Measurements from ENCODE around the gene MRPL32.
"Not testable (repeated sequence)": the region's sequence is repeated elsewhere in the genome, so short reads cannot be mapped to it uniquely, and the experiment has no call there.

The MRPL32 gene

DNA sequence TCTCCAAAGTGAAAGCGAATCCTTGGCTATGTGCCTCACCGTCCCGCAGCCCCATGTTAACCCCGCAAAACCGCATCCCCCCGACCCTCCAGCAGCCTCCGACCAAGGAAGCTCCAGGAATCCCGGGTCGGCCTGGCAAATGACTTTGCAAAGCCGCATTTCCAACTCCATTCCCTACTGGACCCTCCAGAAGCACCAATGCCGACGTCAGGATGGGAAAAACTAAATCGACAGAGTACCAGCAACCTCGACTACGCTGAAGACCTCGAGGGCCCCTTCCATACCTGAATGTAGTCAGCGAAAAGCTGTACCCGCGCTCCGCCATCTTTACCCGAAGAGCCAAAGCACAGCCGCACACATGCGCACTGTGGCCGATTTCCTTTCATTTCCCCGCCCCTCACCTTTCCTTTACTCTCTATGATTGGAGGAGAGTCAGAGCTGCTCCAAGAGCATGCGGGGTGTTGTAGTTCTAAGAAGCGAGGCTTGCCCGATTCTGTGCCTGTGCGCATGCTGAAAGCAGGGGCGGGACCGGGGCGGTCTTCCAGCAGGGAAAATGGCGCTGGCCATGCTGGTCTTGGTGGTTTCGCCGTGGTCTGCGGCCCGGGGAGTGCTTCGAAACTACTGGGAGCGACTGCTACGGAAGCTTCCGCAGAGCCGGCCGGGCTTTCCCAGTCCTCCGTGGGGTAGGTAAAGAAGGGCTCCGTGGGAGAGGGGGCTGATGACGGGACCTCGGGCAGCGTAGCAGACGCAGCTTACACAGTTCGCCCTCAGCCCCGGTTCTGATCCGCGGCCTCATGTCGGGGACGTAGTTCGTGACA, at the start of gene MRPL32, which contains the start of gene PSMA2:
Gene MRPL32 (plus strand): TSS at position 543 of the 818 bp plus-strand sequence. CDS start 11 bp downstream, at position 554.
Gene PSMA2 (minus strand): TSS at position 341 of the 818 bp plus-strand sequence. CDS start 16 bp downstream, at position 325.
- DNase-seq: peak; percentile 59 to 98 (median 93)

DNA sequence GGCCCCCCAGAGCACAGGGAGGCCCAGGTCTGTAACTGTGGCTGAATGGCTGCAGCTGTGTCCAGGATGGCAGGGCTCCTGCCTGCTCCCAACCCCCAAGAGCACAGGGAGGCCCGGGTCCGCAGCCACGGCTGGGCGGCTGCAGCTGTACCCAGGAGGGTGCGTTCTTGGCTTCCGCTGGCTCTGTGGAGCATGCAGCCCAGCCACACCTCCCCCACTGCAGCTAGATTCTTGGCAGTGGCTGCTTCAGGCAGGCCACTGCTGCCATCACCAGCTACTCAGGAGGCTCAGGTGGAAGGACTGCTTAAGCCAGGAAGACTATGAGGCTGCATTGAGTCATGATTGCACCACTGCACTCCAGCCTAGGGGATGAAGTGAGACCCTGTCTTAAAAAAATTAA, 48.2 kb upstream of the MRPL32 start:
- DNase-seq: peak in 7 of 51 donors; percentile 6 to 27 (median 8)

DNA sequence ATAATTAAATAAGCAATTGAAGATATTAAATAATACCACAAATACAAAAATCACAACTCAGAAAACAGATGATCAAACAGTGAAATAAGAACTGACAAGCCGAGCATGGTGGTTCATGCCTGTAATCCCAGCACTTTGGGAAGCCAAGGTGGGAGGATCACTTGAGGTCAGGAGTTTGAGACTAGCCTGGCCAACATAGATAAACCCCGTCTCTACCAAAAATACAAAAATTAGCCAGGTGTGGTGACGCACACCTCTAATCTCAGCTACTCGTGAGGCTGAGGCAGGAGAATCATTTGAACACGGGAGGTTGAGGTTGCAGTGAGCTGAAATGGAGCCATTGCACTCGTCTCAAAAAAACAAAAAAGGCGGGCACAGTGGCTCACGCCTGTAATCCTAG, 47.0 kb upstream of the MRPL32 start:
- DNase-seq: not testable (repeated sequence)

DNA sequence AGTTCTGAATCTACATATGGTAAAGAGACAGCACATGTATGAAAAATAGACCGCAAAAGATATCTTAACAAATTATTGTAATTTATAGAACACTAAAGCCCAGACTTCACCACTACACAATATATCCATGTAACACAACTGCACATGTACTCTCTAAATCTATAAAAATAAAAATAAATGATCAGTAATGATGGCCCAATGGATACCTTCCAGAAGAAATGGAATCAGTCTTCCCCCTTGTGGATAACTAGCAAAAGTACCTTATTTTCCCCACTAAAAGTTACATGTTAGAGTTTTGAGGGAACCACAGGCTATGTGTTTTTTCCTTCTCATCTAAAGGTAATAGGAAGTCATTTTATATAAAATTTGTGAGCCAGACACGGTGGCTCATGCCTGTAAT, 46.0 kb upstream of the MRPL32 start:
- no peak for DNase-seq

- no peak for DNase-seq
Measured at GRCh38 chr7:42886893-42887505, 45.2 kb upstream of the MRPL32 start.

- DNase-seq: no peak
Measured at GRCh38 chr7:42893346-42894240, 38.6 kb upstream of the MRPL32 start.

DNA sequence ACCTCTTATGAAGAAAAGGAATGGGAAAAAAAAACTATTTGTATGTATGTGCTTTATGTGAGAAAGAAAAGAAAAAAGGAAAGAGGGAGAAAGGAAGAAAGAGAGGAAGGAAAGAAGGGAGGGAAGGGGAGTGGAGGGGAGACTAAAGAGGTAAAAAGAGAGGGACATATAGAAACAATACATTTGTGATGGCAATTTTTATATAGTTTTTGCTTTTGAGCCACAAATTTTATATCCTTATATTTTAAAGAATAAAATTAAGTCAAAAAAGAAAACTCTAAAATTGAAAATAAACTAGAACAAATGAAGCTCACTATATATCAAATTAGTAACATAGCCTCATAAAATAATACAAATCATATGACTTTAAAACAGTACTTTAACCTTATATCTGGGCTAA, 31.3 kb upstream of the MRPL32 start:
- no peak for DNase-seq

DNA sequence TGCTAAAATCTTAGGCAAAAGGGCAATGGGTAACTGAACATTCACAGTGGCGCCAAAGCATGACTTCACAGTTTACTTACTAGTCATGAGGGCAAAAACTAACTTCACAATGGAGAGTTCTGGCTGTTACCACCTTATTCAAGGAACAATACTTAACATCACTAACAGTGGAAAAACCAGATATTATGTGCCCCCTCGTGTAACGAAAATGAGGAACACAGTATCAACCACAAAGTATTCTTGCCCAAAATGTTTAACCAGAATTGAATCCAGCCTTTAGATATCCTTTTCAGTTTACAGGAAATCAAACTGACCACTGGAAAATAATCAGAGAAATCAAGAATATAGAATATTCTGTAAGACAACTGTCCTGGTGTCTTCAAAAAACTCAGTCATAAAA, 29.8 kb upstream of the MRPL32 start:
- no peak for DNase-seq

- no peak for DNase-seq
Measured at GRCh38 chr7:42906181-42906580, 26.0 kb upstream of the MRPL32 start.

DNA sequence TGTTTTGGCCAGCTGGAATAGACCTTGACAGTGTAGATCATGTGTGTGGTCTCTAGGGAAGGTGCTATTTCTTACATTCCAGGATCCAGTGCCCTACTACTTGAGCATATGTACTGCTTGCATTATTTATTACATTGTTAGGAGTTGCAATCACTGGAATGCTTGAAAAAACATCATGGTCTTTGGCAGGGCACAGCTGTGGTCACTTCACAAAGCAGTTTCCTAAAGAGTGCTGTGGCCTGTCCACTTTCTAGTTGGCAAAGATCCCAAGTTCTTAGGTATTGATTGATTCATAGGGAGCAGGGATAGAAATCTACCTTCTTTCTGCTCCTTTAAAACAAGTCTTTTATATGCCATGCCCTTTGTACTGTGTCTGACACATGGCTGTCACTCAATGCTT, 24.9 kb upstream of the MRPL32 start:
- DNase-seq: no peak

DNA sequence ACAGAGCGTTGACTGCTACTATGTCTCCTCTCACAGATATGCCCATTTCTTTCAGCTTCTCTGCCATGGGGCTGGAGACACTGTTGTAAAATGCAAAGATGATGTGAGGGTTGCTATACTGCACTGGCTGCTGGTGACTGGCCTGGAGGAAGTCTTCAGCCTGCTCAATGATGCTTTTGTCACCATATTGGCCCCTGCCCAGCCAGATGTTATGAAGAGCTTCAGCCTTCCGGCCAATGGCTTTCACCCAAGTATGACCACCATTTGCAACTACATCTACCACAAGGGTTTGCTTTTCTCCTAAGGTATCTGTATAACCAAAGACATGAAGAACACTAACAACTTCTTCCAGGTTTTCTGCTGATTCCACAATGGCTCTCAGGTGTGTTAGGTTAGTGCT, 21.9 kb upstream of the MRPL32 start:
- DNase-seq: peak in 21 of 51 donors; percentile 8 to 59 (median 27)

GRCh38 chr7:42911454-42912447, 20.4 kb upstream of the MRPL32 start, which contains the start of gene C7orf25:
Gene C7orf25, minus strand, starts transcription at chr7:42912070. Its CDS starts 1,170 bp downstream, at chr7:42910900.
- peak; percentile 77 to 99 (median 95) for DNase-seq

GRCh38 chr7:42913591-42913990, 18.6 kb upstream of the MRPL32 start:
- no peak for DNase-seq

GRCh38 chr7:42914009-42914408, 18.2 kb upstream of the MRPL32 start:
- DNase-seq: no peak

DNA sequence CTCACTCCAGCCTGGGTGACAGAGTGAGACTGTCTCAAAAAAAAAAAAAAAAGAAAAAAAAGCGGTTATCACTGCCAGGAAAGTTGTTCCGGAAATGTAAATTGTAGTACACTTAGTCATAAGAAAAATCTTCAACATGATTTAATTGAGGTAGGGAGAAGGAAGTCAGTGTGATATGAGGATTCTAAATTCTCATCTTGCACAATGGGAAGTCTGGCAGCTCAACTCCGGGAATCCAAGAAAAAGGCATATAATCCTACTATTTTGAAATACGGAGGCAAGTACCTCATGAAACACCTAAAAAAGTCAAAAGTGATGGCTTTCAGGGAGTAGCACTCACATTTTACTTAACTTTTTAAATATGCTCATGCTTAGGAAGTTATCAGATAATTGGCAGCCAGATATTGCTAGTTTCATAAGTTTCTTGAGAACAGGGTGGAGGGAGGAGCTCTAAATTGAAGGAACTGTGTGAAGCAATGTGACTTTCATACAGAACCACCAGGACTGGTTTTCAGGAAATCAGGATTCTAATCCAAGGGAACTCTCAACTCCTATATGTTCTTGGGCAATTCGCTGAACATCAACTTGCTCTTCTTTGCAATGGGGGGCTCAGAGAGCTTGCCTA, 17.6 kb upstream of the MRPL32 start:
- no peak for DNase-seq

DNA sequence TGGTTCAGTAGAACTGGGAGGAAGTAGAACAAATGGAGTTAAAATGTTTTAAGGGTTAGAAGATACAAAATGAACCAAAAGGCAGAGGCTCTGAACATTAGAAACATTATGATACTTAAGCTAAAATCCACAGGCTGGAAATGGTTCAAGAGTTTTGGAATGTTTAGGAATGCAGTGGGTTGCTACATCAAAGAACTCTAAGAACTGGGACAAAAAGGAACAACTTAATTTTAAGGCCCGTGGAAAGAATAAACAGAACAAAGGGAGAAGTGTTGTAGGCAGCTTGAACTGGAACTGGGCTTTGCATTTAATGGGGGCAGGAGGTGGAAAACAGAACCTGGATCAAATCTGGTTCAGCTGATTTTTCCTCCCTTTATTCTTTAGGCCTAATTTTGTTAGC, 16.8 kb upstream of the MRPL32 start:
- no peak for DNase-seq

DNA sequence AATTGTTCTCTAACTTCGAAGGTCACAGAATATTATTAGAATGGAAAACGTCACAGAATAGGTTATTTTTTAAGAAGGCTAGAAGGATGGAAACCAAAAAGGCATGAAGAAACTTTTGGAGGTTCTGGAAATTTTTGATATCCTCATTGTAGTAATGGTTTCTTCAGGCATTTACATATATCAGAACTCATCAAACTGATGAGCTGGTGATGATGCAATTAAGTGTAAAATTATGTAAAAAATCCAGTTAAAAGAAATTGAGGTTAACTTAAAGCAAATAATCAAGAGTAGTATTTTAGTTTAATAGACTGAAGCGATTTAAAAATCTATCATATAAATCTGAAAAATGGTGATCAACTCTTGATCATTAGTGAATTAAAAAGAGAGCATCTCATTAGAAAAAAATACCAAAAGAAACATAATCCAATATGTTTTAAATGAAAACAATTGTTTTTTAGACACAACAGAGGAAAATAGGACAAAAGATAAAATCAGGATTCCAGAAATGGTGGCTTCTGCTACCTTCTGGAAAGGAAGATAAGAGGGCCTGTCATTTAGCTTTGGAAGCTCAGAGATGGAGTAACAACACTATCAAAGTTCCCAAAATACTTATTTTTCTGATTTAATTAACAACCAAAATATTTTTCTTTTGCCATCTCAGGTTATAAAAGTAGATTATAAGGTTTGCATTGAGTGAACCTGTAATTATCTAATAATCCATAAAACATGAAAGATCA, 10.0 kb upstream of the MRPL32 start:
- no peak for DNase-seq

- DNase-seq: no peak
Measured at GRCh38 chr7:42924223-42924838, 7.8 kb upstream of the MRPL32 start.

- no peak for DNase-seq
Measured at GRCh38 chr7:42925630-42926029, 6.5 kb upstream of the MRPL32 start.

All from hypothalamus (tissue), 51 donors.